GM21390 (cell line): ENCODE data around the gene RUFY2.
"Not testable (repeated sequence)": the region's sequence is repeated elsewhere in the genome, so short reads cannot be mapped to it uniquely, and the experiment has no call there.

ENCODE experiments used
- ATAC-seq: cut with Tn5 transposase; IDR thresholded peaks from one replicate; pipeline ENCODE4 v1.9.1; 2021; ENCODE audit not compliant: unreplicated experiment

The RUFY2 gene

GRCh38 chr10:68329506-68329861 is 77.6 kb downstream of the RUFY2 start:
- no peak for ATAC-seq

DNA sequence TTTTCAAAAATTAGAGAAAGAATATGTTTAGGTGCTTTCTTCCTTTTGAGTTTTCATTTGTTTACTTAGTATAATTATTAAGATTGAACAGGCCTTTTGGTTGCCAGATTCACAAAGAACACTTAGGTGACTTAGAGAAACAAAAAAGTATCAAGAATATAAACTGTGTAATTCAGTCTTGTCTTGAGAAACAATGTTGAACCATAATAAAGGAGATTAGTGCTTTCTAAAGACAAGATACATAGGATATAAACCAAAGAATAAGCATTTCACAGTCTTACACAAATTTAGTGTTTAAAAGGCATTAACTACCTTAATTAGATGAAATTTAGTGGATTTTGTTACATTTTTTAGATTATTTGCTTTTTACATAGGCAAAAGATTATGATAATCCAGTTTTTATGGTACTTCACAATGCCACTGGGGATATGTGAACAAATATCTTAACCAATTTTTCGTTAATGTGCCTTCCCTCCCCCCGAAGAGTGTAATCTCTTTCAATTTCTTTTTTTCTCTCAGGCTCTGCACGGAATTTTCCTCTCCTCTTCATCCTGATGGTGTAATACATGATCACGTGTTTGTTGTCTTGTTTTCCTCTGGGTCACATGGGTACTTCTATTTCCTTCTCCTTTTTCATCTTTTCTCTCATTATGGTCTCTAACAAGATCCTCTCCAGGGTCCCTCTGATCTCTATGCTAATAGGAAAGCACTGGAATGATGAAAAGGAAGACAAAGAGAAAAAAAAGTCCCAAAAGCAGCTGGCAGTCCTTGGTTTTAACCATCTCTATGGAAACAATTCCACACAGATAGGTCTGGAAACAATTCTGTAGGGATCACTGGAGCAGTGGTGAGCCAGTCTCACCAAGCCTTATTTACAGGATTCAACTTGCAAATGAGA is 78.9 kb downstream of the RUFY2 start:
- ATAC-seq, result no peak

GRCh38 chr10:68324396-68324795 is 82.7 kb downstream of the RUFY2 start:
- not testable (repeated sequence) for ATAC-seq

- no peak for ATAC-seq
These were observed 88.6 kb downstream of the RUFY2 start for GRCh38 chr10:68318331-68319059.

- ATAC-seq, result no peak
These were observed 91.5 kb downstream of the RUFY2 start for GRCh38 chr10:68315582-68315981.

- ATAC-seq, result not testable (repeated sequence)
These were observed 92.1 kb downstream of the RUFY2 start for GRCh38 chr10:68314930-68315329.

DNA sequence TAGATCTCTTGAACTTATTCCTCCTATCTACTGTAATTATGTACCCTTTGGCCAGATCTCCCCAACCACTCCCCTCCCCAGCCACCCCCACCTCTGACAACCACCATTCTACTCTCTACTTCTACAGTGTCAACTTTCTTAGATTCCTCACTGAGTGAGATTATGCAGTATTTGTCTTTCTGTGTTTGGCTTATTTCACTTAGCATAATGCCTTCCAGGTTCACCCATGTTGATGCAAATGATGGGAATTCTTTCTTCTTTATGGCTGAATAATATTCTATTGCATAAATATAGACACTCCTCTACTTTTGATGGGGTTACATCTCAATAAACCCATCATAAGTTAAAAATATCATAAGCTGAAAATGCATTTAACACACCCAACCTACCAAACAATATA is 96.5 kb downstream of the RUFY2 start:
- no peak for ATAC-seq

DNA sequence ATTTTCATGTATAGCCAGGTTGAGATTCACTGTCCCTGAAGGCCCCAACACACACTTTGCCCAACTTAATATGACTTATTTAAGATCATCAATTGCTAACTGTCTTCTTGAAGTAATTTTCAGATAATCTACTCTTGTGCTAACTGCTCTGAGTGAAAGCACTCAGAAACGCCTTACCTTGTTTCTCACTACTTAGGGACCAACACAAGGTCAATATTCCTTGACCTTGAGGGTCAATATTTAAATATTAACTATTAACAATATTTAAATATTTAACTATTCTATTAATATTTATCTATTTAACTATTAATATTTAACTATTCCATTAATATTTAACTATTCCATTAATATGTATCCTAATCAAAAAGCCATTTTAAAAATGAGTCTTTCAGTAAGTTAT is 101.2 kb downstream of the RUFY2 start:
- ATAC-seq, result no peak

DNA sequence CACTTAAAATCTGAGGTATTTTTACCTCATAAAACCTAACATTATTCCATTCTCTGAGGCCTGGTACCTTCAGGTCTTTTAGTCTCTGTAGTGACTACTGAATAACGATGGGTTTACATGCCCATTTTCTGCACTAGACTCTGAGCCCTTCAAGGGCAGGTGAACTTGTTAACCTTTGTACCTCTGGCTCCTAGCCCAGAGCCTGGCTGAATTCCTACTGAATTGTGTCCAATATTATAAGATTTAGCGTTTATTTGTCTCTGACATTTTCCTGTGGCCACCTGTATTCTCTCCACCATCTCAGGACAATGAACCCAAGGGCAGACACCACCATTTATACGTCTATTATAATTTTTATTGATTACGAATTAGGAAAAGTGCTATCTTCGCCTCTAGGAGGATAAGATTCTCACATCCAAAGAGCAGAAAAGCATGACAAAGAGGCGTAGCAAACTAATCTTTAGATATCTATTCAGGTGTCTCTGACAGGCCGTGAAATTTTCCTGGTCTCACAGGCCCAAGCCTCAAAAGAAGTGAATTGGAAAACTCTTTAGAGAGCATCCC is 103.1 kb downstream of the RUFY2 start:
- ATAC-seq, result no peak

DNA sequence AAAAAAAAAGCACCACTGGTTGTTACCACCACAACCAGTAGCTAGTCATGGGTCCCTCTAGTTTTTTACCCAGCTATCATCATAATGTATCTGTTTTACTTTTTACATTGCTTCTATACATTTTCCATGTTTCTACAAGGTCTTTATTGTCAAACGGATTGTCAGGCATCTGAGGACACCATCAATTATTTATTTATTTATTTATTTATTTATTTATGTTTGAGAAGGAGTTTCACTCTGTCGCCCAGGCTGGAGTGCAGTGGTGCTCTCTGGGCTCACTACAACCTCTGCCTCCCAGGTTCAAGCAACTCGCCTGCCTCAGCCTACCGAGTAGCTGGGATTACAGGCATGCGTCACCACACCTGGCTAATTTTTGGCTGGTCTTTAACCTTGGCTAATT is 104.2 kb downstream of the RUFY2 start:
- no peak for ATAC-seq

- no peak for ATAC-seq
These were observed 104.6 kb downstream of the RUFY2 start for GRCh38 chr10:68302503-68302823.

DNA sequence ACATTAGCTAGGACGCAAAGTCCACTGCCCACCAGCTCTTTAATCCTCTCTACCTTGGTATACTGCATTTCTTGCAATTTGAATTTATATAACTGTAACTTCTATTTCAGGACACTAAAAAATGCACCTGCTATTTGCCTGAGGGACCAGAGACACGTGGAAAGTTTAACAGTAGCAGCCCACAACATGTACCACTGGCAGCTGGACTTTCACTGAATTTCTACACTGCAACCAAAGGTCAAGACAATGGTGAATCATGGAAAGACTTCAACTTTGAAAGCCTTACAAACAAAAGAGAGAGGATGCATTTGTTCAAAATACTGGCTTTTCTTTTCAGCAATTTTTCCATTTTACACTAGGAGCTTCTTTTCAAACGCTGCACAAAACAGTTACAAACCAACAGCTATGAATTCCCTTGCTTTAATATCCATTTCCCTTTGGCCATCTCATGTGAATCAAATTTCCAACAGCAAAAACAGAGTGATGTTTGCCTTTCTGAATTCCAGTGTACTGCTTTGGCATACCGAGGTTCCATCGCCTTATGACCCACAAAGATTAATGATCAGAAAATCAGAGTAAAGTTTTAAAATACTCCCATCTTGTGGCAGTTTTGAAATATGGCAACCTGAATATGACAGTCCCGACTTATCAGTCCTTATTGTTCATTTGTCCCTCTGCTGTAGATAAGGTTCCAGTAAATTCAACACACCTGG is 105.1 kb downstream of the RUFY2 start:
- no peak for ATAC-seq

DNA sequence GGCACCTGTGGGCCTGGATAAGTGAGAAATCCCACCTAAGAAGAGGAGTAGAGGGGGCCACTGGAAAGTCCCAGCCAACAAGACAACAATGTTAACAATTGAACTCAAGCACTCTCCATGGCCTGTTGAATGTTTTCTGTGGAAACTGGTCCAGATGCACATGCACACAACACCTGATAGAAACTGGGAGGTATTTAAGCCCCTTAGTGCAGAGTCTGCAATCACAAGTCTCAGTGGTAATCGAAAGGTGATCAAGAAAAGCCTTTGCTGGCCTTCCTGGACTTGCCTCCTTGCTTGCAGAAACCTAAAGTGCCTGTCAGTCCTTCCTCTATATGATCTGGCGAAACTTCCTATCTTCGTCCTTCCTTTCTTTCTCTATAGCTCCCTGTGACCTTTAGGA is 105.8 kb downstream of the RUFY2 start:
- ATAC-seq, result no peak

GRCh38 chr10:68296843-68297663 is 110.0 kb downstream of the RUFY2 start:
- no peak for ATAC-seq
